SK-N-SH (cell line): ENCODE measurements around the gene UBE2E2.

Experiments
- EP300 ChIP-seq, 2 experiments: IDR thresholded peaks; 2 replicates each; pipeline versions ENCODE4 v1.4.0 to v1.6.1; 2012; ENCODE audit warnings: borderline replicate concordance in 1 of 2, low read depth in 1 of 2, low read length in 1 of 2
- GATA2 ChIP-seq: sonication (generic); formaldehyde crosslinking; IDR thresholded peaks from 2 replicates; pipeline ENCODE4 v1.5.0; 2020; ENCODE audit warnings: mild to moderate bottlenecking, missing genetic modification reagents
- JUND ChIP-seq: IDR thresholded peaks from 2 replicates; pipeline ENCODE4 v1.4.0; 2012
- POLR2AphosphoS5 ChIP-seq: IDR thresholded peaks from 2 replicates; pipeline ENCODE4 v1.6.1; 2012; ENCODE audit warnings: low read depth, low read length
- RAD21 ChIP-seq: IDR thresholded peaks from 2 replicates; pipeline ENCODE4 v1.6.1; 2012; ENCODE audit warnings: mild to moderate bottlenecking, low read length
- RFX5 ChIP-seq: IDR thresholded peaks from 2 replicates; pipeline ENCODE4 v1.6.1; 2012; ENCODE audit warnings: mild to moderate bottlenecking, improper control_type of control experiment, low read length
- TAF1 ChIP-seq: IDR thresholded peaks from 2 replicates; pipeline ENCODE4 v1.6.1; 2012; ENCODE audit warnings: low read depth, mild to moderate bottlenecking, low read length, moderate library complexity, borderline replicate concordance
- TCF12 ChIP-seq: IDR thresholded peaks from 2 replicates; pipeline ENCODE4 v1.4.0; 2012
- YY1 ChIP-seq: IDR thresholded peaks from 2 replicates; pipeline ENCODE4 v1.4.0; 2012; ENCODE audit warnings: low read depth, mild to moderate bottlenecking
- TF ChIP-seq, protein P1 (sequence below): IDR thresholded peaks from 2 replicates; pipeline ENCODE4 v1.6.1; 2012; ENCODE audit warnings: mild to moderate bottlenecking, low read depth, low read length, moderate library complexity
- TF ChIP-seq, protein P2 (sequence below): IDR thresholded peaks from 2 replicates; pipeline ENCODE4 v1.4.0; 2012; ENCODE audit warnings: low read depth, borderline replicate concordance
- TF ChIP-seq, protein P3 (sequence below): fragments of 200-600 bp; sonication (generic); IDR thresholded peaks from 2 replicates; pipeline ENCODE4 v1.6.1; 2017; ENCODE audit warnings: antibody characterized with exemption, mild to moderate bottlenecking, moderate library complexity

DNA sequence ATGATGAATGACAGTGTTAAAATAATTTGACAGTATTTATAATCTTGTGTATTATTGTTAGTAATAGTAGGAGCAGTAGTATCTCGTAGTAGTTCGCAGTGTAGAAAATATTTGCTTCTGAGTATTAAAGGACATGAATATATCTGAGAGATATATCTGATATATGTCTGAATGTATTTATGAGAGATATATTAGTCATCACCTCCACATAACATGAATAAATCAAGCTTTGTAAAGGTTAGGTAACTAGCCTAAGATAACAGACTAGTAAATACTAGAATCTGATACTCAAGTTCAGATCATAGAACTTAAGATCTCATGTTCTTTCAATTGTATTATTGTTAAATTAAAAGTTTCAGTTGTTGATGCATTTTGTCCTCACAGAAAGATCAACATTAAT is 130.5 kb downstream of the UBE2E2 start:
- TF ChIP-seq, protein P1, sequence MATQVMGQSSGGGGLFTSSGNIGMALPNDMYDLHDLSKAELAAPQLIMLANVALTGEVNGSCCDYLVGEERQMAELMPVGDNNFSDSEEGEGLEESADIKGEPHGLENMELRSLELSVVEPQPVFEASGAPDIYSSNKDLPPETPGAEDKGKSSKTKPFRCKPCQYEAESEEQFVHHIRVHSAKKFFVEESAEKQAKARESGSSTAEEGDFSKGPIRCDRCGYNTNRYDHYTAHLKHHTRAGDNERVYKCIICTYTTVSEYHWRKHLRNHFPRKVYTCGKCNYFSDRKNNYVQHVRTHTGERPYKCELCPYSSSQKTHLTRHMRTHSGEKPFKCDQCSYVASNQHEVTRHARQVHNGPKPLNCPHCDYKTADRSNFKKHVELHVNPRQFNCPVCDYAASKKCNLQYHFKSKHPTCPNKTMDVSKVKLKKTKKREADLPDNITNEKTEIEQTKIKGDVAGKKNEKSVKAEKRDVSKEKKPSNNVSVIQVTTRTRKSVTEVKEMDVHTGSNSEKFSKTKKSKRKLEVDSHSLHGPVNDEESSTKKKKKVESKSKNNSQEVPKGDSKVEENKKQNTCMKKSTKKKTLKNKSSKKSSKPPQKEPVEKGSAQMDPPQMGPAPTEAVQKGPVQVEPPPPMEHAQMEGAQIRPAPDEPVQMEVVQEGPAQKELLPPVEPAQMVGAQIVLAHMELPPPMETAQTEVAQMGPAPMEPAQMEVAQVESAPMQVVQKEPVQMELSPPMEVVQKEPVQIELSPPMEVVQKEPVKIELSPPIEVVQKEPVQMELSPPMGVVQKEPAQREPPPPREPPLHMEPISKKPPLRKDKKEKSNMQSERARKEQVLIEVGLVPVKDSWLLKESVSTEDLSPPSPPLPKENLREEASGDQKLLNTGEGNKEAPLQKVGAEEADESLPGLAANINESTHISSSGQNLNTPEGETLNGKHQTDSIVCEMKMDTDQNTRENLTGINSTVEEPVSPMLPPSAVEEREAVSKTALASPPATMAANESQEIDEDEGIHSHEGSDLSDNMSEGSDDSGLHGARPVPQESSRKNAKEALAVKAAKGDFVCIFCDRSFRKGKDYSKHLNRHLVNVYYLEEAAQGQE, result no peak
- TF ChIP-seq EP300 (IDR thresholded peaks at IDR 0.05; ENCODE audit: borderline replicate concordance in 1 of 2, low read depth in 1 of 2, low read length in 1 of 2), result no peak
- TF ChIP-seq YY1, result no peak
- TF ChIP-seq, protein P2, sequence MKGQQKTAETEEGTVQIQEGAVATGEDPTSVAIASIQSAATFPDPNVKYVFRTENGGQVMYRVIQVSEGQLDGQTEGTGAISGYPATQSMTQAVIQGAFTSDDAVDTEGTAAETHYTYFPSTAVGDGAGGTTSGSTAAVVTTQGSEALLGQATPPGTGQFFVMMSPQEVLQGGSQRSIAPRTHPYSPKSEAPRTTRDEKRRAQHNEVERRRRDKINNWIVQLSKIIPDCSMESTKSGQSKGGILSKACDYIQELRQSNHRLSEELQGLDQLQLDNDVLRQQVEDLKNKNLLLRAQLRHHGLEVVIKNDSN, result no peak
- no peak for TF ChIP-seq TAF1
- no peak for TF ChIP-seq RAD21
- TF ChIP-seq TCF12, result no peak
- TF ChIP-seq, protein P3, sequence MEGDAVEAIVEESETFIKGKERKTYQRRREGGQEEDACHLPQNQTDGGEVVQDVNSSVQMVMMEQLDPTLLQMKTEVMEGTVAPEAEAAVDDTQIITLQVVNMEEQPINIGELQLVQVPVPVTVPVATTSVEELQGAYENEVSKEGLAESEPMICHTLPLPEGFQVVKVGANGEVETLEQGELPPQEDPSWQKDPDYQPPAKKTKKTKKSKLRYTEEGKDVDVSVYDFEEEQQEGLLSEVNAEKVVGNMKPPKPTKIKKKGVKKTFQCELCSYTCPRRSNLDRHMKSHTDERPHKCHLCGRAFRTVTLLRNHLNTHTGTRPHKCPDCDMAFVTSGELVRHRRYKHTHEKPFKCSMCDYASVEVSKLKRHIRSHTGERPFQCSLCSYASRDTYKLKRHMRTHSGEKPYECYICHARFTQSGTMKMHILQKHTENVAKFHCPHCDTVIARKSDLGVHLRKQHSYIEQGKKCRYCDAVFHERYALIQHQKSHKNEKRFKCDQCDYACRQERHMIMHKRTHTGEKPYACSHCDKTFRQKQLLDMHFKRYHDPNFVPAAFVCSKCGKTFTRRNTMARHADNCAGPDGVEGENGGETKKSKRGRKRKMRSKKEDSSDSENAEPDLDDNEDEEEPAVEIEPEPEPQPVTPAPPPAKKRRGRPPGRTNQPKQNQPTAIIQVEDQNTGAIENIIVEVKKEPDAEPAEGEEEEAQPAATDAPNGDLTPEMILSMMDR, result no peak
- TF ChIP-seq RFX5, result no peak
- TF ChIP-seq POLR2AphosphoS5, result no peak
- no peak for TF ChIP-seq GATA2
- 0 out of 2 replicates have a peak, but pooled peaks have one; percentile 29 for TF ChIP-seq JUND
